ACC112 (cell line): Measurements from ENCODE around the gene FAF1.
A peak's percentile ranks its signal among the peaks of the same experiment; 100 is the strongest.

Experiments
- H2AFZ ChIP-seq: fragments of 200-600 bp; sonication (generic); one replicate; pipeline ENCODE4 v1.6.0; 2017; ENCODE audit warnings: antibody characterized with exemption, low read length; ENCODE audit not compliant: unreplicated experiment
- H3K27ac ChIP-seq: fragments of 200-600 bp; sonication (generic); 2 replicates; pipeline ENCODE4 v1.5.1; 2014; ENCODE audit warnings: low read depth, mild to moderate bottlenecking, antibody characterized with exemption, low read length, moderate library complexity
- H3K27me3 ChIP-seq: fragments of 200-600 bp; sonication (generic); 2 replicates; pipeline ENCODE4 v1.6.1; 2014; ENCODE audit warnings: mild to moderate bottlenecking, antibody characterized with exemption, low read length, moderate library complexity, mixed read lengths; ENCODE audit not compliant: insufficient read depth
- H3K36me3 ChIP-seq: fragments of 200-600 bp; sonication (generic); 2 replicates; pipeline ENCODE4 v1.6.1; 2016; ENCODE audit warnings: mild to moderate bottlenecking, antibody characterized with exemption, low read length, moderate library complexity, mixed read lengths; ENCODE audit not compliant: insufficient read depth
- H3K4me1 ChIP-seq: fragments of 200-600 bp; sonication (generic); one replicate; pipeline ENCODE4 v1.6.1; 2016; ENCODE audit warnings: low read length, mixed read lengths; ENCODE audit not compliant: insufficient read depth, unreplicated experiment, control insufficient read depth
- H3K4me3 ChIP-seq: fragments of 200-600 bp; sonication (generic); 2 replicates; pipeline ENCODE4 v1.5.1; 2014; ENCODE audit warnings: mild to moderate bottlenecking, low read depth, low read length
- H3K79me2 ChIP-seq: fragments of 200-600 bp; sonication (generic); one replicate; pipeline ENCODE4 v1.6.0; 2016; ENCODE audit warnings: low read length; ENCODE audit not compliant: control insufficient read depth, unreplicated experiment, insufficient read depth

The FAF1 gene

DNA sequence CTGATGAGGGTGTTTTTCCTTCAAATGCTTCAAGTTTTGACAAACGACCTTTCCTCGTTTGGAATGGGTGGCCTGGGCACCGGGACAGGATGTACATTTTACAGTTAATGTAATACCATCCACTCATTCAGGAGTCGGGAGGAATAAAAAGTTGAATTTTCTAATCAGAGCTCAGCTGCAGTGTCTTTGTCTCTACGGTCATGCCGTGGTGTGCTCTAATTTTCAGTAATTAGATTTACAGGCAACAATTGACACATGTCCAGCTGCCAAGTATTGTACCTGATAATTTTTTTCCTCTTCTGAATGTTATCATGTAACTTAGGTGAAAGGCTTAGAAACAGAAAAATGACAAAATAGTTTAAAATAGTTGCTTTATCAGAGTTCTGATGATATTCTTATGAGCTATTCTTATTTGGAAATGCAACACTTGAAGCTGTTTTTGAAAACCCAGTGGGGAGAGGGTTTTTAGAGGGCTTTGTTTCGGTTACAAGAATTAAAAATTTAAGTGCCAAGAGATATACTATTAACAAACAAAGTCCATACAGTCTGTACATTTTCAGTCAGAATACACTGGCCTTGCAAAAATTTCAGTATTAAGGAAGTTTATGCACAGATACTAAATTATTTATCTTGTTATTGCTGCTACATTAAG is 11.0 kb upstream of the FAF1 start:
- Histone ChIP-seq H2AFZ (peak overlapping the region; percentile 24), H3K27ac (peak overlapping the region; percentile 92), H3K79me2 (peaks cover 56% of the 10 kb centered on the region), H3K36me3 (no peaks in the 10 kb centered on the region), H3K4me1 (peaks cover 10% of the 10 kb centered on the region), H3K4me3 (peak overlapping the region; percentile 88), H3K27me3 (no peaks in the 10 kb centered on the region)

DNA sequence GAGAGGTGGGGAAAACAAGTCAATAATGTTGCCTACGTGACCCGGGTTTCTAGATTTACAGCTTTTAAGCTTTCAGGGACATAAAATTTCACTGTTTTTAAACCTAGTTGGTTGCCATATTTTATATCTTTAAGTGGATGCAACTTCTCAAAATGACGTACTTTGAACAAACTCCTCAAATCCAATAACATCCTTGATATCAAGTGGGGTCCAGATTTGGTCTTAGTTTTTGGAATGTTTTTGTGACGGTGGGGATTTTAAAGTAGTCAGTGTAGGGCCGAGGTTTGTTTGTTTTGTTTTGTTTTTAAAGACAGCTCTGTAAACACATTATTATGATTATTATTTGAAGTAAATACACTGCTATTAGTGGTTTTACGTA is 10.4 kb upstream of the FAF1 start:
- Histone ChIP-seq H3K4me3 (peak overlapping the region; percentile 88), H3K36me3 (no peaks in the 10 kb centered on the region), H3K27me3 (no peaks in the 10 kb centered on the region), H3K27ac (peak overlapping the region; percentile 92), H3K79me2 (peaks cover 56% of the 10 kb centered on the region), H2AFZ (peak overlapping the region; percentile 74), H3K4me1 (peaks cover 10% of the 10 kb centered on the region)

DNA sequence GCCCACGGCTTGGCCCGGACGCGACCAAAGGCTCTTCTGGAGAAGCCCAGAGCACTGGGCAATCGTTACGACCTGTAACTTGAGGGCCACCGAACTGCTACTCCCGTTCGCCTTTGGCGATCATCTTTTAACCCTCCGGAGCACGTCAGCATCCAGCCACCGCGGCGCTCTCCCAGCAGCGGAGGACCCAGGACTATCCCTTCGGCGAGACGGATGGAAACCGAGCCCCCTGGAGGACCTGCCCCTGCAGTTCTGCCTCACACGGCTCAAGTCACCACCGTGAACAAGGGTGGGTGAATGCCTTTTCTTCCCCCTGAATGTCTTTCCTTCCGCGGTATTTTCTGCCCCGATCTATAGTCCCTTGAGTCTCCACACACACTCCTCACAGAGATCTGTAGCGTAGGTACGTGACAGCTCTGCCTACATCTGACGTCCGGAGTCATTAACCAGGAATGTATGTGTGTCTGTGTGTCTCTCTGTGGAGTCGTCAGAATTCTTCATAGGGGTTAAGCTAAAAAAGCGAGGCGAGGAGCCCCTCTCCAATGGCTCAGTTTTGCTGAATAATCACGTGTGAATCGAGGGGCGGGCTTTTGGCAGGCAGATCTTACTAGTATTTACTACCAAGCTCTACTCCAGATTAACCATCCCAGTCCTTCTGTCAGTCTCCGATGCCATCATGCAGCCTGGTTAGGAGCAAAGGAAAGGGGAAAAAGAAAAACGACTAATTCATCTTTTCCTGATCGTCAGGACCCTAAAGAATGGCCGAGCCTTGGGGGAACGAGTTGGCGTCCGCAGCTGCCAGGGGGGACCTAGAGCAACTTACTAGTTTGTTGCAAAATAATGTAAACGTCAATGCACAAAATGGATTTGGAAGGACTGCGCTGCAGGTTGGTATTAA is 9.8 kb upstream of the FAF1 start, which contains the start of gene CDKN2C:
Gene CDKN2C, plus strand, starts transcription at position 635 of the 898 bp plus-strand sequence. Its CDS starts 124 bp downstream, at position 759.
- H3K4me3 ChIP-seq, result peak within 1 kb of the TSS; percentile 88
- H2AFZ ChIP-seq, result peak within 1 kb of the TSS; percentile 100
- H3K27me3 ChIP-seq, result no peaks in the 10 kb centered on the region
- peaks cover 10% of the 10 kb centered on the region for H3K4me1 ChIP-seq
- peaks cover 56% of the 10 kb centered on the region for H3K79me2 ChIP-seq
- peak within 1 kb of the TSS; percentile 92 for H3K27ac ChIP-seq
- H3K36me3 ChIP-seq, result no peaks in the 10 kb centered on the region

DNA sequence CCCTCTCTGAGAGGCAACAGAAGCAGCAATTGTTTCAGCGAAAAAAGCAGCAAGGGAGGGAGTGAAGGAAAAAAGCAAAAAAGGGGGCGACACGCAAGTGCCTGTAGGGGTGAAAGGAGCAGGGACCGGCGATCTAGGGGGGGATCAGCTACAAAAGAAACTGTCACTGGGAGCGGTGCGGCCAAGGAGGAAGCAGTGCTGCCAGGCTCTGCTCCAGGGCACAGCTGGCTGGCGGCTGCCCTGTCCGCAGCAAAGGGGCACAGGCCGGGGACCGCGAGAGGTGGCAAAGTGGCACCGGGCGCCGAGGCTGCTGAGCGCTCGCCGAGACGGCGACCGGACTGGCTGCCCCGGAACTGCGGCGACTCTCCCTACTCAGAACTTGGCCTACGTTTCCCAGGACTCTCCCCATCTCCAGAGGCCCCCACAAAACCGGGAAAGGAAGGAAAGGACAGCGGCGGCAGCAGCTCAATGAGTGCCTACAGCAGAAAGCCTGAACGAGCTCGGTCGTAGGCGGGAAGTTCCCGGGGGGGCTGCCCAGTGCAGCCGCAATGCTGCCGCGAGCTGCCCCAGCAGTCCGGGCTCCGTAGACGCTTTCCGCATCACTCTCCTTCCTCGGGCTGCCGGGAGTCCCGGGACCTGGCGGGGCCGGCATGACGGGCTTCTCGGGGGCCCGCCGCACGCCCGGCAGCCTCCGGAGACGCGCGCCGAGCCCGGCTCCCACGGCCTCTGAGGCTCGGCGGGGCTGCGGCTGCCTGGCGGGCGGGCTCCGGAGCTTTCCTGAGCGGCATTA is 8.9 kb upstream of the FAF1 start:
- peak overlapping the region; percentile 88 for H3K4me3 ChIP-seq
- H3K36me3 ChIP-seq, result no peaks in the 10 kb centered on the region
- peaks cover 10% of the 10 kb centered on the region for H3K4me1 ChIP-seq
- H3K27me3 ChIP-seq, result no peaks in the 10 kb centered on the region
- peaks cover 49% of the 10 kb centered on the region for H3K79me2 ChIP-seq
- H2AFZ ChIP-seq, result peak overlapping the region; percentile 100
- H3K27ac ChIP-seq, result peak overlapping the region; percentile 92

DNA sequence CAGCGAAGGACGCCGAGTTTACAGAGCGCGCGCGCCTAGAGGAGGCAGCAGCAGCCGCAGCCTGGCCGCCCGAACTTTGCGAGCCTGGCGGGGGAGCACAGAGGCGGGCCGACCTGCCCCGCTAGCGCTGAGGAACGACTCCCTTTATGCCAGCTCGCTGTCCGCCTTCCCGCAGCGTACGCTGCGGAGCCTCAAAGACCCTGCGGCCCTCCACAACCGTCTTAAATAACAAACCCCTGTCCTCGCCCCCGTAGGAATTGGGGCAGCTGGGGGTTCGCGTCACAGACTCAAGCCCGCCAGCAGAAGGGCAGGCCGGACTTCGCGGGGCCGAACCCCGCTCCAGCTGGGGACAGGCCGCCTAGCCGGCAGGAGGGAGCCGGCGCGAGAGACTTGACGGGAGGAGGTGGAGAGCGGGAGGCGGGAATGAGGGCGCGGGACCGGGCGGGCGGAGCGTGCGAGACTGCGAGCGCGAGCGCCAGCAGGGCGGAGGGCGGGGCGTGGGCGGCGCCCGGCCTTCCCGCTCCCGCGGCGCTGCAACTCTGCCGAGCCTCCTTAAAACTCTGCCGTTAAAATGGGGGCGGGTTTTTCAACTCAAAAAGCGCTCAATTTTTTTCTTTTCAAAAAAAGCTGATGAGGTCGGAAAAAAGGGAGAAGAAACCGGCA is 8.2 kb upstream of the FAF1 start:
- Histone ChIP-seq H3K4me3 (peak overlapping the region; percentile 88), H2AFZ (peak overlapping the region; percentile 100), H3K27me3 (no peaks in the 10 kb centered on the region), H3K79me2 (peaks cover 44% of the 10 kb centered on the region), H3K36me3 (no peaks in the 10 kb centered on the region), H3K27ac (peak overlapping the region; percentile 92), H3K4me1 (peaks cover 10% of the 10 kb centered on the region)

DNA sequence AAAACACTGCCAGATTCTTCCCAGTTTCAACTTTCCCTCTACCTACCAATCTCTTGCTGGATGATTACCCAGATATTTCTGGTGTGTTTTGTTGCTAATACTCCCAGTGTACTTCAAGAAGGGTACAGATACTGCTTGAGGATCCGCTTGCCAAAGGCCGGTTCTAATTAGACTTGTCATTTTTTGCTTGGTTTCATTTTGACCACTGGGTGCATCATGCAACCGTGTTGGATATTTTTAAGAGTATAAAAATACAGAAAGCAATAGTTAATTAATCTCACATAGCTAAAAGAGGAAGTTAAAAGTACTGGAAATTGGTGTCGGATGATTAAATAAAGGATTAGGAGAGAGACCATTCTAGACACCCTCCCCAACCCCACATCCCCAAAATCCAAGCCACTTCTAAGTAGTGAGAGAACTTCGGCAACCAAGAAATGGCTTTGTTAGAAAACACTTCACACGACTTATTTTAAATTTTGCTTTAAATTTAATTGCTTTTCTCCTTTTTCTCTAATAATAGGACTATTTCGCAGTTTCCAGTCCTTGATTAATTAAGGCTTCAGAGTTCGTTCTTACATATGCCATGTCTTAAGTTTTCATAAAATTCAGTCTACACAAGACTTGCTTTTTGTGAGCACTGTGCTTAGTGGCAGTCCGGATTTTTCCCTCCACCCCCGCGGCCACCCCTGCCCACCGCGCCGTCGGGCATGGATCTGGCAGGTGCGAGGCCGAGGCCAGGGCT is 7.5 kb upstream of the FAF1 start:
- no peaks in the 10 kb centered on the region for H3K36me3 ChIP-seq
- H2AFZ ChIP-seq, result peak overlapping the region; percentile 78
- peaks cover 37% of the 10 kb centered on the region for H3K79me2 ChIP-seq
- peak overlapping the region; percentile 92 for H3K27ac ChIP-seq
- H3K4me1 ChIP-seq, result peaks cover 6% of the 10 kb centered on the region
- no peaks in the 10 kb centered on the region for H3K27me3 ChIP-seq
- peak overlapping the region; percentile 88 for H3K4me3 ChIP-seq

DNA sequence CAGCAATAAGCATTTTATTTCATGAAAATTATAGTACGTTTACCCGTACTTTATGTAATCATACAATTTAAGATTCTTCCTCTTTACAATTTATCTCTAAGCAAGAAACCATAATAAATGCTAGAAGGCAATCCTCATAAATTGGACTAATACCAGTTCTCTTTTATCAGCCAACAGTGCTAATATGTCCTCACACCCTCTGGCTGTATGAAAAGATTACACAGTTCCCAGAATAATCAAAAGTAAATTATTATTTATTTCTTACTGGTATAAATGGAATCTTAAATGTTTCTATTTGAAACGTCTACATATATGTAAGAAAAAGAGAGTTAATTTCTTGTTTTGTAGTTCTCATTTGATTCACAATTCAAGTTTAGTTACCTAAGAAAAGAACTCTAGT is 6.9 kb upstream of the FAF1 start:
- H3K36me3 ChIP-seq, result no peaks in the 10 kb centered on the region
- H3K4me3 ChIP-seq, result peak overlapping the region; percentile 88
- peak overlapping the region; percentile 78 for H2AFZ ChIP-seq
- peak overlapping the region; percentile 92 for H3K27ac ChIP-seq
- peaks cover 5% of the 10 kb centered on the region for H3K4me1 ChIP-seq
- H3K27me3 ChIP-seq, result no peaks in the 10 kb centered on the region
- H3K79me2 ChIP-seq, result peaks cover 34% of the 10 kb centered on the region

DNA sequence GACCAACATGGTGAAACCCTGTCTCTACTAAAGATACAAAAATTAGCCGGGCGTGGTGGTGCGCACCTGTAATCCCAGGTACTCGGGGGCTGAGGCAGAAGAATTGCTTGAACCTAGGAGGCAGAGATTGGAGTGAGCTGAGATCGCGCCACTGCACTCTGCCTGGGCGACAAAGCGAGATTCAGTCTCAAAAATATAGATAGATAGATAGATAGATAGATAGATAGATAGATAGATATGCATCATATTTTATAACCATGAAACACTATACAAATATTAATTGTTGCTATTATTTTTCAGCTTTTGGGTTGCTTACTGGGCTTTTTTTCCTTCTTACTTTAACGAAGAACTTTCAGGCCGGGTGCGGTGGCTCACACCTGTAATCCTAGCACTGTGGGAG is 4.8 kb upstream of the FAF1 start:
- Histone ChIP-seq H3K27ac (no peak overlapping the region), H2AFZ (no peak overlapping the region), H3K79me2 (peaks cover 13% of the 10 kb centered on the region), H3K4me3 (no peak overlapping the region), H3K27me3 (no peaks in the 10 kb centered on the region), H3K4me1 (peaks cover 5% of the 10 kb centered on the region), H3K36me3 (no peaks in the 10 kb centered on the region)

DNA sequence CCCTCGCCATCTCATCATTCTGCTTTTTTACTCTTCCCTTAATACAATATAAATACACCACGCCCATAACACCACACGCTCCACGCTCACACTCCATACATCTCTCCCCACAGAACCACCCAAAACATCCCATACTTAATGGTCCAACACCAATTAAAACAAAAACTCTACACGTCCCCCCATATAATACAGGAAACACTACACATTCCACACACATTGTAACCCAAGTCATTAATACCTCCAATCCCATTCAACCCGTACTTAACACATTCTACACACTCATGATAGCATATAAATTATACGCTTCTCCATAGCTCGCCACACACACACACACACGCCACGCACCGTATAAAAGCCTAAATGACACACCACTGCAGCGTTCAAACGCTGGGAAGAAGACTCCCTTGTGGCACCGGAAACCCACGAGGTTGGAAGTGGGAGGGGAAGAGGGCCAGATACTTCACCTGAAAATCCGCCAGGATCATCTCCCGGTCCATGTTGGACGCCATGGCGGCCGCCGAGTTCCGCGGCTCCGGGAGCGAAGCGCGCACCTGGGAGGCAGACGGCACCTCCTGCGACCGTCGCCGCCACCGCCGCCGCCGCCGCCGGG is 659 bp downstream of the FAF1 start:
- H3K4me3 ChIP-seq, result peak overlapping the region; percentile 100
- peaks cover 12% of the 10 kb centered on the region for H3K4me1 ChIP-seq
- peak overlapping the region; percentile 96 for H2AFZ ChIP-seq
- H3K79me2 ChIP-seq, result peaks cover 48% of the 10 kb centered on the region
- H3K27ac ChIP-seq, result peak overlapping the region; percentile 11; the same call in 1 of the 2 replicates
- no peaks in the 10 kb centered on the region for H3K36me3 ChIP-seq
- H3K27me3 ChIP-seq, result no peaks in the 10 kb centered on the region
